ENCODE results near the gene SLC1A5.
"Not testable (repeated sequence)": the region's sequence is repeated elsewhere in the genome, so short reads cannot be mapped to it uniquely, and the experiment has no call there.

Gene SLC1A5

DNA sequence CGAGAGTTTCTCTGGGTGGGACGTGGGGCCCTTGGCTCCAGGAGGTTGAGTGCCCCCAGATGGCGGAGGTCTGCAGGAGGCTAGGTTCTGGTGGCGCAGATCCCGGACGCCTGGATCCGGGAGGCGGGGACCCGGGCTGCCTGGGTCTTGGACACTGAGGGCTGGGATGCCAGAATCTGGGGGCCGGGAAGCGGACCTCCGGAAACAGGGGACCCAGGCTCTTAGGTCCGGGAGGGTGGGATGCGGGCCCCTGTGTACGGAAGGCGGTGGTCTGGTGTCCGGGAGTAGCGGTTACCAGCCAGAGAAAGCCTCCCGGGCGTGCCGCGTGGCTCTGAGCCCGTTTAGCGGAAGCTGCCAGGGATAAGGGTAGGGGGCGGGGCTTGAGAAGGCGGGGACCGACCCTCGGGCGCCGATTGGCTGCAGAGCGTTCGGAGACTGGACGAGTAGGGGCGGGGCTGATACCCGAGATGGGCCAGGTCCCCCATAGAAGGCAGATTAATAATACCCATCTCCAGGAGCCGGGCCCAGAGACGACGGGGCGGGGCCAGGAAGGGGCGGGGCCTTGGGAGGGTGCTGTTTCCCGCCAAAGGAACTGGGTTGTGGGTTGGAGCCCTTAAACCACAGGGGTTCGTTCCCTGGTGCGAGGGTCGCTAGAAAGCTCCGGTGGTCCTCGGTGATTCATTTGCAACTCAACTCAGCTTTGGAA, at the start of gene SLC1A5:
SLC1A5 (minus strand) TSS at position 333 of the 706 bp plus-strand sequence. CDS start 629 bp downstream, outside the sequence.
- peak; percentile 99 for DNase-seq (ENCODE audit: low read depth in 2 of 3, low spot score in 1 of 3)

DNA sequence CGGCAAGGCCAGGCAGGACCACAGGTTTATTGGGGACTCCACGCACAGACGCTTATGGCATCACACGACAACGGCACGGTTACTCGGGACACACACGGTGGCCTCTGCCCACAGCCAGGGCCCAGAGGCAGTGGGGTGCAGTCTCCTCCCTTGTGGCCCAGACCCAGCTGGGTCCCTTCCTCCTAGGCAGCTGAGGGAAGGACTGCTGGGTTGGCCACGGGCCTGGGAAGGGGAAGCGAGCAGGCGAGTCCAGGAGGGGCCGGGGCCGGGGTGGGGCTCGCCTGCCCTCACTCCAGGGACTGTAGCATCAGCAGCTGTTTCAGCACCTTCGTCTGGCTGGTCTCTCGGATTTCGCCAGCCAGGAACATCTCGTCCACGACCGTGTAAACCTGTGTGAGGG, 49.8 kb upstream of the SLC1A5 start:
- DNase-seq (ENCODE audit: low read depth in 2 of 3, low spot score in 1 of 3): no peak

DNA sequence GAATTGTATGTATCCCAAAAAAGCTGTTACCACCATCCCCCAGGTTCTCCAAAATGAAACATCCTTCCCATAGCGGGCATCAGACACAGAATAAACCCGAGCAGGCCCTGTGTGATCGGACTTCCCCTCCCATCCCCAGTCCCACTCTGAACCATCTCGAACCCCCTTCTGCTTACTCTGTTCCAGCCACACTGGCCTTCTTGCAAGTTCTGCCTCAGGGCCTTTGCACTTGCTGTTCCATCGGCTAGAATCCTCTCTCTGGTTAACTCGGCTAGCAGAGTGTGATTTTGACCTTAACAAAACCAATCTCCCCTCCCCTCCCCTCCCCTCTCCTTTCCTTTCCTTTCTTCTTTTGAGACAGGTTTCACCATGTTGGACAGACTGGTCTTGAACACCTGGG, 46.6 kb upstream of the SLC1A5 start:
- no peak for DNase-seq (ENCODE audit: low read depth in 2 of 3, low spot score in 1 of 3)

DNA sequence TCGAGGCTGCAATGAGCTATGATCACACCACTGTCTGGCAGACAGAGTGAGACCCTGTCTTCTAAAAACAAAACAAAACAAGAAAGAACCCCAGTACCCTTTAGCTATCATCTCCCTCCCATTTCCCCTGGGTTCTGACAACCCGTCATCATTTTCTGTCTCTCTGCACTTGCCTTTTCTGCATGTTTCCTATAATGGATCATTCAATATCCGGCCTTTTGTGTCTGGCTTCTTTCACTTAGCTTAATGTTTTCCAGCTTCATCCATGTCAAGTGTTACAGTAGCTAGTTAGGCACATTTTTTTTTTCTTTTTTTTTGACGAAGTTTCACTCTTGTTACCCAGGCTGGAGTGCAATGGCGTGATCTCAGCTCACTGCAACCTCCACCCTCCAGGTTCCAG, 45.7 kb upstream of the SLC1A5 start:
- no peak for DNase-seq (ENCODE audit: low read depth in 2 of 3, low spot score in 1 of 3)

DNA sequence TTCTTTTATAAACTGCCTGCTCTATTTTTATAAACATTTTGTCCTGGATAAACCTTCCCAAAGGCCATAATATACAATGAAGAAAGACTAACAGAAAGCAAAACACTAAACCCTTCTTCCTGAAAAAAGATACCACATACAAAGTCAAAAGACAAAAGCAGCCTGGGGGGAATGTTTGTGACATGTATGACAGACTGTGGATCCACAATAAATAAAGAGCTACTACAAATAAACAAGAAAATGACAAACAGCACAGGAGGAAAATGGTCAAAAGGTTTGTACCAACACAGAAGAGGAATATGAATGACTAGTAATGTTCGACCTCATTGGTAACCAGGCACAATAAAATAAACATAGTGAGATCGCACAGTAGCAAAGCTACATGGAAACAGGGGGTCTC, 42.5 kb upstream of the SLC1A5 start:
- no peak for DNase-seq (ENCODE audit: low read depth in 2 of 3, low spot score in 1 of 3)

- peak; percentile 47 to 69 (median 55) for DNase-seq (ENCODE audit: low read depth in 2 of 3, low spot score in 1 of 3)
Observed at GRCh38 chr19:46828484-46828883, 40.1 kb upstream of the SLC1A5 start.

DNA sequence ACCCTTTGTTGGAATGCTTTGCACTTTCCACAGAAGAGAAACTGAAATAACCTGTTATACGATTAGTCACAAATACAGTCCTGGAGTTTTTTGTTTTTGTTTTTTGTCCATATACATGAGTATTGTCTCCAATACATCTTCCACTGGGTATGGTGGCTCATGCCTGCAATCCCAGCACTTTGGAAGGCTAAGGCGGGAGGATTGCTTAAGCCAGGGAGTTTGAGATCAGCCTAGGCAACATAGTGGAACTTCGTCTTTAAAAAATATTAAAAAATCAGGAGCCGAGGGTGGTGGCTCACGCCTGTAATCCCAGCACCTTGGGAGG, 37.3 kb upstream of the SLC1A5 start:
- DNase-seq (ENCODE audit: low read depth in 2 of 3, low spot score in 1 of 3): no peak

DNA sequence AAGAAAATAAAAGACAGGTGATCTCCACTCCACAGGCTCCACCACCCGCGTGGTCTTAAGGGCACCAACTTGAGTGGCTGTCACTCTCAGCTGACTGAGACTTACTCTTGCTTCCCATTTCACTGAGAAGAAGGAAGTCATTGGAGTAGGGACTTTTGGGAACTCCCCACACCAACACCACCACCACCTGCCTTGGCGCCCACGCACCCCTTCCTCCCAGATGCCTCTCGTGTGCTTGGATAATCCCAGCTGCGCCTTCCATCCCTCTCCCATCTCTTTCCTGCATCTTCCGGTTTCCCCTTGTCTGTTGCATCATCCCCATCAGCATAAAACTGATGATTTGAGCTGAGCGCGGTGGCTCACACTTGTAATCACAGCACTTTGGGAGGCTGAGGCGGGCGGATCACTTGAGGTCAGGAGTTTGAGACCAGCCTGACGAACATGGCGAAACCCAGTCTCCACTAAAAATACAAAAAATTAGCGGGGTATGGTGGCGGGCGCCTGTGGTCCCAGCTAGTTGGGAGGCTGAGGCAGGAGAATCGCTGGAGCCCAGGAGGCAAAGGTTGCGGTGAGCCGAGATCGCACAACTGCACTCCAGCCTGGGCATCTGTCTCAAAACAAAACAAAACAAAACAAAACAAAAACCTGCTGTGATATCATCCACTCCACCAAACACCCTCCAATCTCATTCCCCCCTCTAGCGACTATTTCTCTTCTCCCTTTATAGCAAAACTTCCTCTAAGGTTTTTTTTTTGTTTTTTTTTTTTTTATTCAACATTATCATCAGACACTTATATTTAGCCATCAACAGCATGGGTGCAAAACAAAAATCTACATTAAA, 36.7 kb upstream of the SLC1A5 start:
- no peak for DNase-seq (ENCODE audit: low read depth in 2 of 3, low spot score in 1 of 3)

- DNase-seq (ENCODE audit: low read depth in 2 of 3, low spot score in 1 of 3): no peak
Observed at GRCh38 chr19:46823049-46823448, 34.7 kb upstream of the SLC1A5 start.

DNA sequence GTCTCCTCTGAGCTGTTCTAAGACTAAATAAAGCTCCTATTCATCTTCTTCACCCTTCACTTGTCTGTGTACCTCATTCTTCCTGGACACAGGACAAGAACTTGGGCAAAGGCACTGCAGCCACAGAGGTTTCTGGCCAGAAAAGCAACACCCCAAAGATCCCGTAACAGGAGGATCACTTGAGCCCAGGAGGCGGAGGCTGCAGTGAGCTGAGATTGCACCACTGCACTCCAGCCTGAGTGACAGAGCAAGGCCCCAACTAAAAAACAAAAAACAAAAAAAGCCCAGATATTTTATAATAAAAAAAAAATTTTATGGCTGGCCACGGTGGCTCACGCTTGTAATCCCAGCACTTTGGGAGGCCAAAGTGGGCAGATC, 34.0 kb upstream of the SLC1A5 start:
- not testable (repeated sequence) for DNase-seq (ENCODE audit: low read depth in 2 of 3, low spot score in 1 of 3)

DNA sequence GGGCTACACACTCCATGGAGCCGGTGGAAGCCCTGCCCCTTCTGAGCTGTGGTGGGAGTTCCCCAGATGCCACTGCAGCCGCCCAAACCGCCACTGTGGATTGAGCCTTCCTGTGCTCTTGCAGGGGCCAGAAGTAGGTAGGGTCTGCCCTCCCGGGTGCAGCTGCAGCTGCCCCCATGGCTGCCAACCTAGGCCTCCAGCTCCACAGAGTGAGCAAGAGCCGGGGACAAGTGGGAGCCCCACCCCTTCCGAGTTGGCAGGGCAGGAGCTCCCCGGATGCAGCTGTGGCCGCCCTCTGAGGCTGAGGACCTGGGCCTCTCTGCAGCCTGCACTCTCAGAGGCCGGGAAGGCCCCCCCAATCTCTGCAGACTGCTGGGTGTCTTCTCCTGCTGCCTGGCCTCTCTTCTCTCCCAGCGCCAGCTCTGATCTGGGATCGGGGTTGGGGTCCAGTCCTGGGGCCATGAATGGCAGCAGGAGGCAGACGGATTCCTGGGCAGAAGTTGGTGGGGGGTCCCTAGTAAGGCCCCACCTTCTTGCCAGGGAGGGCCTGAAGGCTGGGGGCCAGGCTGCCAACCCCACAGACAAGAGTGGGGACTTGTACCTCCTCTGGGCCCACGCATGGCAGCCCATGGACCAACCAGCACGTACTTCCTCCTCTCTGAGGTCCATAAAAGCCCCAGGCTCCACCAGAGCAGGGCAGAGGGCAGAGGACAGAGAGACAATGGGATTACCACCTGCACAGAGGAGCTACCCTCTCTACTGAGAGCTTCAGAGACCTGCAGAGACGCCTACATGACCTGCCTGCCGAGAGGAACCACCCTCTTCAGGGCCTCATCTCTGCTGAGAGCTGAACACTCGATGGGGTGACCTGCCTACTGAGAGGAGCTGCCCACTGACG, 33.4 kb upstream of the SLC1A5 start:
- DNase-seq (ENCODE audit: low read depth in 2 of 3, low spot score in 1 of 3): peak; percentile 26 to 35 (median 28)

DNA sequence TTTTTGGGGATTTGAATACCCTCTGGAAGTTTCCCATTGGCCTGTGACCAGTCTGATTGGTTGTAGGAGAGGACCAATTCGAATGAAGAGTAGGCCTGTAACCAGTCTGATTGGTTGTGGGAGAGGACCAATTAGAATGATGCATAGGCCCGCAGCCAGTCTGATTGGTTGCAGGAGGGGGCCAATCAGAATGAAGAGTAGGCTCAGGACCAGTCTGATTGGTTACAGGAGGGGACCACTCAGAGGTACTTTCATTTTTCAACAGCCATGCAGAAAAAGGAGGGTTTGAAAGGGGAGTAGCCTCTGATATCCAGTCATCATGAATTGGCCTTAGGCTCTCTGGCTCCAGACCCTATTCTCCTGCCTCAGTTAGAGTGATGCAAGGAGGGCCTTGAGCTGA, 30.4 kb upstream of the SLC1A5 start:
- DNase-seq (ENCODE audit: low read depth in 2 of 3, low spot score in 1 of 3): peak in 1 of 3 donors; percentile 21

GRCh38 chr19:46815833-46816627, 27.6 kb upstream of the SLC1A5 start:
- DNase-seq (ENCODE audit: low read depth in 2 of 3, low spot score in 1 of 3): no peak

- no peak for DNase-seq (ENCODE audit: low read depth in 2 of 3, low spot score in 1 of 3)
Observed at GRCh38 chr19:46813839-46814358, 25.5 kb upstream of the SLC1A5 start.

GRCh38 chr19:46812977-46813838, 24.8 kb upstream of the SLC1A5 start:
- DNase-seq (ENCODE audit: low read depth in 2 of 3, low spot score in 1 of 3): no peak

- DNase-seq (ENCODE audit: low read depth in 2 of 3, low spot score in 1 of 3): no peak
Observed at GRCh38 chr19:46809534-46810272, 21.3 kb upstream of the SLC1A5 start.

- DNase-seq (ENCODE audit: low read depth in 2 of 3, low spot score in 1 of 3): no peak
Observed at GRCh38 chr19:46806656-46807055, 18.3 kb upstream of the SLC1A5 start.

- DNase-seq (ENCODE audit: low read depth in 2 of 3, low spot score in 1 of 3): not testable (repeated sequence)
Observed at GRCh38 chr19:46804432-46804831, 16.0 kb upstream of the SLC1A5 start.

DNA sequence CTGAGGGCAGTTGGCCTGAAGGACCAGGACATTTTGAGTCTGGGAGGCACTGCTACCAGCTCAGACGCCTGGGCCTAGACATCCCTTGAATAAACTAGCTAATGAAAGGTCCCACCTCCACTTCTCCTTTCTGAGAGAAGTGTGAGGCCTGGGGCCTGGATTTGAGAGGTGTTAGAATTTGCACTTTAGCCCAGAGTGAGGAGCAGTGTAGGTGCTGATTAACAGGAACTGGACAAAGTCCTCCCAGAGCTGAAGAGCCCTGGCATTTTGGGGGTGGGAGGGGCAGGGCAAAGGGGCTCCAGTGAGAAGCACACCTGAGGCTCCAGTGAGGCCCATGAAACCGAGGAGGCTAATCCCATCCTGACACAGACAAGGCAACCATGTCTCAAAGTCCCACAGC, 15.2 kb upstream of the SLC1A5 start:
- no peak for DNase-seq (ENCODE audit: low read depth in 2 of 3, low spot score in 1 of 3)
